ENCODE results near the gene PRLR.

The PRLR gene

GRCh38 chr5:35223787-35224395 is 6.4 kb downstream of the PRLR start:
- DNase-seq (ENCODE audit: low spot score): no peak
- H3K27ac ChIP-seq: no peak overlapping the region
- TF ChIP-seq CTCF (IDR thresholded peaks at IDR 0.05): no peak
- no peak overlapping the region for H3K4me3 ChIP-seq

GRCh38 chr5:35220967-35221366 is 9.3 kb downstream of the PRLR start:
- no peak overlapping the region for H3K27ac ChIP-seq
- H3K4me3 ChIP-seq: no peak overlapping the region
- no peak for DNase-seq (ENCODE audit: low spot score)
- TF ChIP-seq CTCF (IDR thresholded peaks at IDR 0.05): no peak

GRCh38 chr5:35218981-35219380 is 11.3 kb downstream of the PRLR start:
- no peak for DNase-seq (ENCODE audit: low spot score)
- no peak overlapping the region for H3K4me3 ChIP-seq
- TF ChIP-seq CTCF (IDR thresholded peaks at IDR 0.05): no peak
- no peak overlapping the region for H3K27ac ChIP-seq

GRCh38 chr5:35214051-35214450 is 16.2 kb downstream of the PRLR start:
- no peak for TF ChIP-seq CTCF (IDR thresholded peaks at IDR 0.05)

GRCh38 chr5:35213608-35214007 is 16.7 kb downstream of the PRLR start:
- Histone ChIP-seq H3K4me3 (no peak overlapping the region), H3K27ac (no peak overlapping the region)
- no peak for TF ChIP-seq CTCF (IDR thresholded peaks at IDR 0.05)
- no peak for DNase-seq (ENCODE audit: low spot score)

More at GRCh38 chr5:35214051-35214450, 16.2 kb downstream of the PRLR start:
- H3K27ac ChIP-seq: no peak overlapping the region
- no peak for DNase-seq (ENCODE audit: low spot score)
- H3K4me3 ChIP-seq: no peak overlapping the region

GRCh38 chr5:35212122-35212982 is 17.9 kb downstream of the PRLR start:
- no peak overlapping the region for H3K4me3 ChIP-seq
- no peak overlapping the region for H3K27ac ChIP-seq
- no peak for TF ChIP-seq CTCF (IDR thresholded peaks at IDR 0.05)
- no peak for DNase-seq (ENCODE audit: low spot score)

GRCh38 chr5:35209862-35210261 is 20.4 kb downstream of the PRLR start:
- no peak for TF ChIP-seq CTCF (IDR thresholded peaks at IDR 0.05)
- H3K27ac ChIP-seq: no peak overlapping the region
- DNase-seq (ENCODE audit: low spot score): no peak

More at GRCh38 chr5:35209862-35210261, 20.4 kb downstream of the PRLR start:
- no peak overlapping the region for H3K4me3 ChIP-seq

Data from coronary artery (tissue), 2 donors.